IPS-NIHi11 (cell line): ENCODE data around the gene ME3.
A peak's percentile ranks its signal among the peaks of the same experiment; 100 is the strongest.
"Not testable (repeated sequence)": the region's sequence is repeated elsewhere in the genome, so short reads cannot be mapped to it uniquely, and the experiment has no call there.

Source experiments
- DNase-seq: peaks from one replicate; pipeline ENCODE4 v3.0.0; 2012; ENCODE audit warnings: mixed read lengths, low spot score

Gene ME3

DNA sequence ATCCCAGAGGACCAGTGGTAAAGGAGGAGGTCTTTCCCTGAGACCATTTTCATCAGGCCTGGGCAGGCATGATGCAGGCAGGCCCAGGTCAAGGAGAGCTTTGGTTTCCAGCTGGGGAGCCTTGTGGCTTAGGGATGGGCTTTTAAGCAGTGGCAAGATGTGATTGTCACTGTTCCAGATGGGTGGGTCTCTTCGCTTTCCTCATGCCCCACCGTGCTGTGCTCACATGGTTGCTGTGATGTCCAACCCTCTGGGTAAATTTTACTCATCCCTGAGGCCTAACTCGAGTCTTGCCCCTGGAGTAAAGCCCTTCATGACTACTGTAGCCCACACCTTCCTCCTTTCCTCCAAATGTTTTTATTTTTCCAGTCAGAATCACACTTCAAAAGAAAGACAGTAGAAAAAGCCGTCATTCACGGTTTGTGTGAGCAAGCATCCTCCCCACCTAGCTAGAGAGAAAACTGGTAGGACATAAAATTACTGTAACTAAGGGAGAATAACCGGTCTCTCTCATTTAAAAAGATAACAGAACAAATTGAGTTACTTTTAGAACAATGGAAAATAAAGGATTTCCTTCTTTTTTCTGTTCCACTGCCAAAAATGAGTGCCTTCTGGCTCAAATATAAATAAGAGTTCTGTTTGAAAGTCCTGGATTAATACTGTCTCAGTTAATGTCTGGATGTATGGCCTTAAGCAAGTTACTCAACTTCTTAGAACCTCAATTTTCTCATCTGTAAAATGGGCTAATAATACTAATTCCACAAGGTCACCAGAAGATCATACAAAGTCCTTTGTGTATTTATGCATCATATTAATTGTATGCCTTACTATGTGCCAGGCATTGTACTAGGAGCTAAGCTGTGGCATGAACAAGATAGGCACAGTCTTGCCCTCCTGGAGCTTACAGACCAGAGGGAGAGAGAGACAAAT, 84.9 kb downstream of the ME3 start:
- DNase-seq = no peak

- DNase-seq = no peak
Measured at GRCh38 chr11:86586307-86586706, 86.1 kb downstream of the ME3 start.

- DNase-seq = no peak
Measured at GRCh38 chr11:86582898-86583297, 89.5 kb downstream of the ME3 start.

- DNase-seq = no peak
Measured at GRCh38 chr11:86580535-86580934, 91.9 kb downstream of the ME3 start.

- DNase-seq = no peak
Measured at GRCh38 chr11:86579406-86579731, 93.0 kb downstream of the ME3 start.

GRCh38 chr11:86578727-86579405, 93.5 kb downstream of the ME3 start:
- DNase-seq = no peak

DNA sequence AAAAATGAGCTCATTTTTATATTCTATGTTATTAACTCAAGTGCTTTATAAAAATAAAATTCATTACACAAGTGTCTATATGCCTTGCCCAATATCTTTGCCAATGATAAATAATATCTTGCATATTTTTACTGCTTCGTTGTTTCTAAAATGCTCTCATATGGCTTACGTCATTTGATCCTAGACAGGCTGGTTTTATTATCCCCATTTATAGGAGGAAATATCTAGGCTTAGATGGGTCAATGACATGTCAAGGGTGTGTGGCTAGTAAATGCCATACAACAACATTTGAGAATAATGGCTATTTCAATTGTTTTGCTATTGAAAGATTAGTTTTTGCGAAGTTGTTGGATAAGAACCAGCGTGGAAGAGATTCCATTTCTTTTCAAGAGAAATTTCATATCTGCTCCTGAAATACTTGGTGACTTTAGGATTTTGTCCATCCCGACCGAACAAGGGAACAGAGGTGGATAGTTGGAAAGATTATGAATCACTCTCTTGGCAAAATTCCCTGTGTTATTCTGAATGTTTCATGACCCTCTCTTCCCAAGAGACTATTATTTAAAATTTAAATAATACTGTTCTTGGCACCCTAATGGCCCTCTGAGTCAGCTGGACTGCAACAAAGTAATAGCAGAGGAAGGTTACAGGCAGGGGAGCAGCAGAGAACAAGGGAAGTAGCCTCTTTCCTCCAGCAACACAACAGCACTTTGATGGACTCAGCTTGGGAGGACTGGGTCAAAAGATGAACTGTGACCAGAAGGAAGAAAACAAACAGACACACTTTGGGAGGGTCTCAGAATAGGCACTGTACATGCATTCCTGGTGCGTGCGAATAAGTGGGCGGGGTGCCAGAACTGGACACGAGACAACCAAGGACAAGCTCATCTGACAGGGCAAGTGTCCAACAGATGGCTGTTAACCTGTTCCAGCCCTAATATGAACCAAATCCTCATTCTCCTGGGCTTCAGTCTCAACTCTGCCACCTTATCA, 94.5 kb downstream of the ME3 start:
- DNase-seq = no peak

DNA sequence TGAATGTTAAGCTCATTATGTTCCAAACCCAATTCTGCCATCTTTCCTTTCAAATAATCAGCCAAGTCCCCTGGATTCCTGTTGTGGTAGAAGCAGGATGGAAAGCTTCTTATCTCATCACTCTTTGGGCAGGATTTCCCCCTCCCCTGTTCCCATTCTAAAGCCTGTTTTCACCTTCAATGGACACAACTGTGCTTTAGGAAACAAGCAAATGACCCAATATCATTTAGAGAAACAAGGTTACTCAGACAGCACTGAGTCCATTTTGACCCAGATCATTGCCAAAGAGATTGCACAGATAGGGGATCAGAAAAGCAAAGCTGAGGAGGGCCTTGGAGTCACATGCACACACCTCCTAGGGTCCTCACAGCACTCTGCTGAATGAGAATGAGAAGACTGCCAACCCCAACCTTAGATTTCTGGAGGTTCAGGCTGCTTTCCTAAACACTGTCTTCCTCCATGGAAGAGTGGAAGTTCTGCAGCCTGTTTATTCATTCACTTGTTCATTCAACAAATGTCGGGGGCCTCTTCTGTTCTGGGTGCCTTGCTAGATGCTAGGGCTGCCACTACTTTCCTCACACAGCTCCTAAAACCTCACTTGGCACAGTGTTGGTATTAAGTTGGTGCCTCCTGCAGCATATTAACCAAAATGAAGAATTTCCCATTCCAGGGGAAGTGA, 95.3 kb downstream of the ME3 start:
- DNase-seq = no peak

- DNase-seq = no peak
Measured at GRCh38 chr11:86575927-86576326, 96.5 kb downstream of the ME3 start.

DNA sequence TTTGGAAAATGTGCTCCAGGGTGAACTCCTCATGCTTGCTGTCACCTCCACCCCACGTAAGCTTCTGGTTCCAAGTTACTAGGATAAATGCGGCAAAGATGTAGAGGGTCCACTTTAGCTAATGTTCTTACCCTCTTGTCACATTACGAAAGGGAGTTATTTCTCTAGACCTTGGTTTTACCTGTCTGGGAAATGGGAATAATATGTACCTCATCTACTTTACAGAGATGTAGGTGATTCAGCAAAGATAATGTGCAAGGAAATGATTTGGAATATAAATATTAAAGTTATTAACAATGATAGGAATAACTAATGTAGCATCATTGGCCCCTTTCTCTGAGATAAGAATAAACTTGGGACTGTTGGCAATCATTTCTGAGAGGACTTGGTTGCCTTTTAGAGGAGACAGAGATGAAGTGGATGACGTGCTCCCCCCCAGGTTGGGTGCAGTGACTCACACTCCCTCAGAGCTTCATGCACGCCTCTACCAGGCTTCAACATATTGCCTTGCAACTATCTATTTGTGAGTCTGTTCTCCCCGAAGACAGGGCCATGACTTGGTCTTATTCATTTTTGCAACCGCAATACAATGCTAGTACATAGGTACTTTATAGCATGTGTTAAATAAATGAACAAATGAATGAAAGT, 97.1 kb downstream of the ME3 start:
- no peak for DNase-seq

DNA sequence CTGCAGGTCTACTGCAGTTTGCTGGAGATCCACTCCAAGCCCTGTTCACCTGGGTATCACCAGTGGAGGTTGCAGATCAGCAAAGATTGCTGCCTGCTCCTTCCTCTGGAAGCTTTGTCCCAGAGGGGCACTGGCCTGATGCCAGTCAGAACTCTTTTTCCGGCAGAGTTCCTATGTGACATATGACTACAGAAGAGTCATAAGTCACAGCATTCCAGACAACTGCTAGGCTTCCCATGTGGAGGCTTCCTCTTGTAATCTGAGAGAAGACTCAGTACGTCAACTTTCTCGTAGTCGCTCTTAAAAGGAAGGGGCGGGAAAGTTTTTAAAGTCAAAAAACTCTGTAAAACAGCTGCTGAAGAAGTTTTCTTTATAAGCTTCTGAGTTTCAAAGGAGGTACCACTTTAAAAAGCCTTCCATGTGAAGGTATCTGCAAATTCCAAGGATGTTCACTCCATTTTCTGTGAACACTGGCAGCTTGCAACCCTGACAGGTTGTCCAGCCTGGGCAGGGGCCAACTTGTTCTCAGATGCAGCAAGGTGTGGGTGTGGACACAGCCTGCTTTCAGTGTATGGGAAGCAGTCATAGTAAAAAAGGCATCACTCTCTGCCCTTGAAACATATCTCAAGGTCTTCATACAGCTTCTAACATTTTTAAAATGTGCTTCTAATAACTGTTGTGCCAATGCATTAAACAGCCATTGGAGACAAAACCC, 97.8 kb downstream of the ME3 start:
- no peak for DNase-seq

DNA sequence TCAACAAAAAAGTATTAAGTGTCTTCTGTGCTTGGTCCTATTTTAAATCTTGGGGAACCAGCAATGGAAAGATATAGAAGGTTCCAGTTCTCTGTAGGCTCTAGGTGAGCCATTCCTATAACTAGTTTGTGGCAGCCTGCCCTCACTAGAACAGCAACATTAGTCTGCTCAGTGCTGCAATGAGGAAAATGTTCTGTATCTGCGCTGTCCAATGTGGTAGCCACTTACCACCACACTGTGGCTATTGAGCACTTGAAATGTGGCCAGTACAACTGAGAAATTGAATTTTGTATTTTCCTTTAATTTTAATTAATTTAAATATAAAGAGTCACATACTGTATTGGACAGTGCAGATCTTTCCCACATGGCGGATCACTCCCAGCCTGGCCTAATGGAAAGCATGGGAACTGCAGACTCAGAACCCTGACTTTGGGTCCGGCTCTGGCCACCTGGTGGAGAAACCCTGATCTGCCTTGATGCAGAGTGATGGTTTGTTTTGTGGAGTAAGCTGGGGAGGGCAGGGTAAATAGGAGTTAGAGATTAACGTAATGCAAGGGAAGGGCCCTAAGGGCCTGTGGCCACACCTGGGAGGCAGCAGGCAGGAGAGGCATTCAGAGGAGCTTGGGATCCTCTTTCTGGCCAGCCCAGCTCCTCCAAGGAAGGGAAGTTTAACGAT, 101.0 kb downstream of the ME3 start:
- DNase-seq = peak; percentile 79

DNA sequence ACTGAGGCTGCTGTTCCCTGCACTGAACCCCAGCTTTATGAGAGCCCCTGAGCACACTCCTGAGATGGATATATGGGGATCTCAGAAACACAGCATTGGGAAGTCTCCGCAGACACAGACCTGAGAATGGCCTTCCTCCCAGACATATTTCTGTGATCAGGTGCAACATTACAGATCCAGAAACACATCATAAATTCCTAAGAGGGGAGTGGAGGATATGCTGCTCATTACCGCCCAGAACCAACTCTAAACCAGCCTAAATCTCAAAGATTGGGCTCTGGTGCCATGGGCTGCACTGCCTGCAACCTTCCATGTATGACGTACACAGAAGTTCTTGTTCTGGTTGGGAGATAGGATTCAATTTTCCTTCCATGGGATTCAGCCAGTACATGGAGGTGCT, 102.0 kb downstream of the ME3 start:
- DNase-seq = no peak

GRCh38 chr11:86570020-86570419, 102.4 kb downstream of the ME3 start:
- no peak for DNase-seq

GRCh38 chr11:86569109-86569508, 103.3 kb downstream of the ME3 start:
- DNase-seq = no peak

DNA sequence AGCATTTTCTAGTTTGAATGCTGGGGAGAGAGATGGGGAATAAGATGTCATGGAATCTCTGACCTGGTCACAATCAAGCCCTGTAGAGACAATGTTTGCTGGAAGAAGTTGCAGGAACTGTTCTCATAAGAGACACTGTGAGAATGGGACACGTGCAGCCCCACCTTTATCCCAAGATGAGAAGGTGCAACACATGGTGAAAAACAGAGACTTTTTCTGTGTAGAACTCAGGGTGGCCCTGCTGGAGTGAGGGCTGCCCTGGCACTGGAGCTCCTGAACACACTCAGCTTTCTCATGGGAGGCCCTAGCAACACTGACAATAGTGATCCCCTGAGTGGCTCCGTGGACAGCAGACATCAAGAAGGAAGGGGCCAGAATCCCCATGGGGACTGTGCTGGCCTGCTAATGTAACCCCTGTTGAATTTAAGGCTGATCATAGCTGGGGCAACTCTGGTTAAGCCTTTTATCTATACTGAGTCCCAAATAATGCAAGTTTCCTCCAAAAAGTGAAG, 106.6 kb downstream of the ME3 start:
- no peak for DNase-seq

DNA sequence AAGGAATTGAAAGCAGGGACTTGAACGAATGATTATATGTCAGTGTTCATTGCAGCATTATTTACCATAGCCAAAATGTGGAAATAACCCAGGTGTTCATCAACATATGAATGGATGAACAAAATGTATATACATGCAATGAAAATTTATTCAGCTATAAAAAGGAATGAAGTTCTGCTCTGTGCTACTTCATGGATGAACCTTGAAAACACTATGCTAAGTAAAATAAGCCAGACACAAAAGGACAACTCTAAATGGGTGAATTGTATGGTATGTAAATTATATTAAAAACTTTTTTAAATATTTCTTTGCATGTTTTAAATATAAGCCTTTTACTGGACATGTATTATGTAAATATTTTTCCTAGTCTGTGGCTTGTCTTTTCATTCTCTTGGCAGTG, 107.0 kb downstream of the ME3 start:
- no peak for DNase-seq

GRCh38 chr11:86562842-86563241, 109.6 kb downstream of the ME3 start:
- not testable (repeated sequence) for DNase-seq

DNA sequence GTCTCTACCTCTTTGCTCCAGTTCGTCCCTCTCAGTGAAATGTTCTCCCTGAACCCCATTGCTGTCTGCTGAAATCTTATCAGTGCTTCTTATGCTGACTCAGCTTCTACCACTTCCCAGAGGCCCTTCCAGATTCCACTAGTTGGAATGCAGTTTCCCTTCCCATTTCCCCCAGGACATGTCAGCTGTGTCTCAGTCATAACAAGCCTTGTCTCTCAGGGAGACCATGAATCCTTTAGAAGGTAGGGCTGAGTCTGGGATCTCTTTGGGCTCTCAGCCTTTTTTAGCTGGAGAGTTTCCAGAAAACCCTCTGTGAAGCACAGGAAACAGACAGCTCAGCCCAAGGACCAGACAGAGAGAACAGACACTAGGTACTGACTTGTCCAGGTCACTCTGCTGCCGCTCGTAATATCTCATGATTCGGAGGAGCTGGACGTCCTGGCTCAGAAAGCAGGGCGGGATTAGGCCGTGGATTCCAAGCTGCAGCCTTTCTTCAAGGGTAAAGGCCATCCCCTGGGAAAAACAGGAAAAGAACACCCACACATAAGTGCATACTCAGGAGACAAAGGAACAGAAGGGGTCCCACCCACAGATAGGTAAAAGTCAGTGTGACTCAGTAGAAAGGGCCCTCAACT, 113.0 kb downstream of the ME3 start:
- DNase-seq = no peak
